Transverse colon (tissue), 4 donors: Measurements from ENCODE around the gene TUBB1.

Experiments
- CTCF ChIP-seq, 5 experiments: fragments of 200-600 bp in 3 of 5; fragments of 450-650 bp in 2 of 5; sonication (generic) in 3 of 5; IDR thresholded peaks; 1 replicate in 2 of 5; 2 replicates in 3 of 5; pipeline ENCODE4 v1.5.1; 2016 to 2017; ENCODE audit warnings: antibody characterized with exemption in 5 of 5, inconsistent platforms in 3 of 5, mild to moderate bottlenecking in 2 of 5, moderate library complexity in 1 of 5
- POLR2AphosphoS5 ChIP-seq, 3 donors: sonication (generic); formaldehyde crosslinking; IDR thresholded peaks; one replicate each; pipeline ENCODE4 v1.6.1; 2016; ENCODE audit warnings: antibody characterized with exemption in 3 of 3

GRCh38 chr20:59006167-59006863, 12.9 kb upstream of the TUBB1 start:
- TF ChIP-seq CTCF (IDR thresholded peaks at IDR 0.05) (no peak), POLR2AphosphoS5 (IDR thresholded peaks at IDR 0.05) (peak in 1 of 3 donors; percentile 28)
